ENCODE measurements around the gene CNR1.
"Not testable (repeated sequence)": the region's sequence is repeated elsewhere in the genome, so short reads cannot be mapped to it uniquely, and the experiment has no call there.

Gene CNR1

DNA sequence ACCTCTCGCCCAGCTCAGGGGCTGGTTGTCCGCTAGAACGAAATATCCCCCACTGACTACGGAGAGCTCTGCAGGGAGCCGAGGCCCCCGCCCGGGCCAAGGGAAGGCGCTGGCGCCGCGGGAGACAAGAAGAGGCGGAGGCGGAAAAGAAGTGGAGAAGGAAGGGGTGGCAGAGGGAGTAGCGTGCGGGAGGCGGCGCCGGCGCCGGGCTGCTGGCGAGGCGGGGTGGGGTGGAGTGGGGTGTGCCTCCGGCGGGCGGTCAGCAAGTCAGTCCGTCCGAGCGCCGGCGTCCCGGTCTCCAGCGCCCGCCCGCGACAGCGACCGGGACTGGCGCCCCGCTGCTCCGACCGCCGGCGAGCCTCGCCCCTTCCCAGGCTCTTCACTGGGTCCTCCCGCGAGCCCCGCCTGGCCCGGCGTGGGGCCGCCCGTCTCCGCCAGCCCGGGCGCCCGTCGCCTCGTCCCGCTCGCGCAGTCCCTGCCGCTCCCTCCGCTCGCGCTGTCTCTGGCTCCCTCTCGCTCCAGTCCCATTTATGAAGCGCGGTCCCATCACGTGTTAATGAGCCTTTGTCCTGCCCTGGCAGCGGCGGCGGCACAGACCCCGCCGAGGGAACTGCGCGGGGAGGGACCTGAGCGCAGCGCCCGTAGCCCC is at the start of gene CNR1:
TSS of gene CNR1 (minus strand) at position 504 of the 649 bp plus-strand sequence. CDS start 21,073 bp downstream, outside the sequence.
- DNase-seq = peak; percentile 40

- DNase-seq = no peak
Measured at GRCh38 chr6:88211446-88211845, 45.3 kb upstream of the CNR1 start.

DNA sequence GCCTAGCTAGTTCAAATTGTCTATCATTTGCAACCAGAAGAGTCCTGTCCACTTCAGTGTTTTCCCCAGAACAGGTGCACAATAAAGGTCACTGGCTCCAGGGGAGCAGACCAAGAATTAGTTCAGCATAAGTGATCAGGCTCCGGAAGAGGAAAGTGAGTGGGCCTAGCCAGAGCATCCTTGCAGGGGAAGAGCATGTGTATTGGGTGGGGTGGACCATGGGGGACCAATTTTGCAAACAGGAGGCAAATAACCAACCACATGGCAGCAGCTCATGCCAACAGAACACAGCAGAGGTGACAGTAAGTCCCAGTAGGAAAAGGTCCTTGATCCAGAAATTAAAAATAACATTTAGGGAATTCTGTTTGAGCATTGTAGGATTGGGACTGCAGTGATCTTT is 43.2 kb upstream of the CNR1 start:
- no peak for DNase-seq

GRCh38 chr6:88208726-88209125 is 42.6 kb upstream of the CNR1 start:
- no peak for DNase-seq

- DNase-seq = not testable (repeated sequence)
Measured at GRCh38 chr6:88201734-88202133, 35.6 kb upstream of the CNR1 start.

- DNase-seq = no peak
Measured at GRCh38 chr6:88184921-88185320, 18.8 kb upstream of the CNR1 start.

DNA sequence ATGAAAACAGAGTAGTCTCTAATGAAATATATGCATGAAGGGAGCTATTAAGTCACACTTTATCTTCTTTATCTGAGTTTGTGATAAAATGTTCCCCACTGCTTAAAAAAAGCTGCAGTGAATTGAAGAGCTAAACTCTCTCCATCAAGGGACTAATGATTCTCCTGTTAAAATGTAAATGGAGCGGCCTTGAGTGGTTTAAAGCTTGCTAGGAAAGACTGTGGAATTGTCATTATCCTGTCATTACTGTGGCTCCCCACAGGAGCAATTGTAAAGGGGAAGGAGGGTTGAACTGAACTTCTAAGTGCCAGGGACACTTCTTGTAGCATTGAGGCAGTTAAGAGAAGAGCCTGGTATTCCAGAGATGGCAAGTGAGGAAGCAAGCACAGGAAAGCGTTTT is 17.3 kb upstream of the CNR1 start:
- no peak for DNase-seq

DNA sequence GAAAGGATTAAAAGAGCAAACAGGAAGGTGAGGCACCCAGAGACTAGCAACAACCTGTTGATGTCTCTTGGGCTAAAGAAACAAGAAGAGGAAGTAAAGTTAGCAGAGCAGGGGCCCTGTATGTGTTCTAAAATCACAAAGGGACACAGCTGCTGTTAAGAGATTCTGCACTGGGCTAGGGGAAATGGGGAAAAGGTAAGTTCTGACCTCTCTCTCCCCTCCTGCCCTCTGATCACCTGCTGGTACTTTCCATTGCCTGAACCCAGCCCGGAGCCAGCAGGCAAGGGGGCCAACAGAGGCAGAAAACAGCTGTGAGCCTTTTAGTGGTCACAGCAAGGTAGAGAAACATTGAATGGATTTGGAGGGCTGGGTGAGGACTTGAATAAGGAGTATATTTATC is 13.5 kb upstream of the CNR1 start:
- DNase-seq = peak; percentile 46

DNA sequence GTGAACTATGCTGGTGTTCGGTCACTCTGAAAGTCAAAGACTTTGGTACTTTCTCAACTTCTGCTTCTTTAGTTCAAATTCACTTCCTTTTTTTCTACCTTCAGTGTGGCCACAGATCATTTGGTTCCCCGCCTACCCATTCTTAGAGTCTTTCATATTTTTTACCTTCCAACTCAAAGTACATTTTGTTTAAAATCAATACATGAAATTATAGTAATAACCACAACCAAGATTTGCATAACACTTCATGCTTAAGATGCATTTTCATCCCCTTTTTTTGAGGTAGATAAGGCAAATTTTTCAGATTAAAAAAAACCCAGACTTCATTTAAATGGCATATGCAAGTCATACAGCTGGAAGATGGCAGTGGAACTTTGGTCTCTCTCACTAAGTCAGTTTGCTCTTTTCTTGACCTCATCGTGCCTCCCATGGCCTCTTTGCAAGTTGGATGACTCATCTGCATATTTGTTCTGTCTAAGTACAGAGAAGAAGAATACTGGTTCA is 11.9 kb upstream of the CNR1 start:
- no peak for DNase-seq

DNA sequence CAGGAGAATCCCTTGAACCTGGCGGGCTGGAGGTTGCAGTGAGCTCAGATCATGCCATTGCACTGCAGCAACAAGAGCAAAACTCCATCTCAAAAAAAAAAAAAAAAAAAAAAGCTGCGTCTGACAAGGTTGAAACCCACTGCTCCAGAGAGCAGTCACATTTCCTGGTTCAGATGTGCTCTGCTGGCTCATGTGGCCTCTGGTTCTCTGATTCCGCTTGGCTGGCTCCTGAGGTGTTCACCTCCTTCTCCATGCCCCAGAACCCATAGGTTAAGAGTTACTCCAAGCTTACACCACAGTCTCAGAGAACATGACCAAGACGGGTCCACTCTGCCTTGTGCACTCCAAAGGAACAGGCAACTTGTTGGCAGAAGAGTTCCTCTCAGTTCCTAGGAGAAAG is 8.8 kb upstream of the CNR1 start:
- no peak for DNase-seq

DNA sequence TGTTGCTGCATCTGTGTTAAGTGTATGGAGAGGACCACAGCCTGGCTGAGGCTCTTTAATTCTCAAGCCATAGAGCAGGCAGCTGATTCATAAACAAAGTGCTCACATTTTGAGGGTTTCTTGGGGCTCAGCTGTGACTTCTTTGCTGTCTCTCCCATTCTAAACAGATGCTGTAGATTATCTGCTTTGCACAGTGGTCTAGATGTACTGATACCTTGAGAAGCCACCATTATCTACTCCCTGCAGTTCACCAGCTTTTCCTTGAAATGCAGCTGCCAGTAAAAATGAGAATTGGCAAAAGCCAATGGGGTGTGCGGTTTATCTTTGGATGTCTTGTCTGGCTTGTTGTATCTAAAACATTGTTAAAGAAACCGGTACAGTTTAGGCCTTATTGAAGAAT is 5.2 kb upstream of the CNR1 start:
- no peak for DNase-seq

GRCh38 chr6:88168362-88168761 is 2.2 kb upstream of the CNR1 start:
- DNase-seq = no peak

DNA sequence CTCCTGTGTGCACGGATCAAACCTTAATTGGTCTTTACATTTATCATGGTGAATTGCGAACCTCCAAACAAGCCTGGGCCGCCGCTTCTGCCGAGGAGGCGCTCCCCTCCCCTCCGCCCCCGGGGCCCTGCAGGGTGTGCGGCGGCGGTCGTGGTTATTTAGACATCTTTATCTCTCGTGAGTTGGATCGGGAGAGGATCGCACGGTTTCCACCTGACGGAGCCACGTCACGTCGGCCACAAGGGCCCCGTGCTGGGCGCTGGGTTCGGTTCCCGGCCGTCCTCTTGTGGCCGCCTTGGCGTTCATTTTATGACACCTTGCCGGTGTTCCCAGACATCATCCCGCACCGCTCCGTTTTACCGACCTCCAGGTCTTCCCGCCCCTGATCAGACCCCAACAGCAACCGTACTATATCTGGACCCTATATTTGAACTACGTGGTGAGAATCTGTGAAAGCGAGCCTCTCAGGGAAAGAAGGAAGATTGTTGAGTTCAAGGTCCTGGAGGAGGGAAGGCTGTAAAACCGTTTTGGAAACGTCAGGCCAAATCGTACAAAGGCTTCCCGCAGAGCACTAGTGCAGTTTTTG is 1.3 kb upstream of the CNR1 start:
- no peak for DNase-seq

DNA sequence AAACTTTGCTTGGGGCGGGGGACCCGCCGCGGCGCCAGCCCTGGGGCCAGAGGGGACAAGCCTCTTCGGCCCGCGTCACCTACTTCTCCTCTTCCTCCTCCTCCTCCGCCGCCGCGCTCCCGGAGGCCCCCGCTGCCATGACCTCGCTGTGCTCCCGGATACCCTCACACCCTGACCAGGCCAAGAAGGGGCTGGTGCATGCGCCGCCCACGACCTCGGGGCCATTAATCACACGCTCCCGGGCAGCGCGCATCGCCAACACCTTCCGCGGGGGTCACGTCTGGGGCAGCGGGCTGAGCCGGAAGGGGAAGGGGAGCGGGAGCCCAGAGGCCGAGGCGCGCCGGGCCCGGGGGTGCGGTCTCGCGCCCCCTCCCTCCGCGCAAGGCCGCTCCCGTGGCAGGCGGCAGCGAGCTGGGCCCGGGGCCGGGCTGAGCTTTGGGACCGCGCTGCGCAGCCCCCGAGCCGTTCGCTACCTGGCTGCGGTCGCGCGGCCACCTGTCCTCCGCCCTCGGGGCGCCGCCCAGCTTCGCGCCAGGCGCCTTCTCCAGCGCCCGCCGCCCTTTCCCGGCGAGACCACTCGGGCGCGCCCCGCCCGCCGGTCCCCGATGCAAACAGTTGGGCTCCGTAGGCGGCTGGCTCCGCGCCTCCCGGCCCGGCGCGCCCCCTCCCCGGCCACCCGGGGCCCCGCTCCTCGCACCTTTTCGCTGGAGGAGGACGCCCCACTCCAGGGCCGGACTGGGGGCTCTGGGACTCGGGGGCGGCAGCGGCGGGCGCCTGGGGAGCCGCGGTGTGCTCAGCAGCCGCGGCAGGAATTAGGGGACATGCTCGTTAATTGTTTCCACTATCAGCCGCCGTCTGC is 575 bp upstream of the CNR1 start:
- DNase-seq = no peak

GRCh38 chr6:88165087-88165843 is 882 bp downstream of the CNR1 start:
- DNase-seq = no peak

GRCh38 chr6:88164061-88164460 is 2.1 kb downstream of the CNR1 start:
- DNase-seq = no peak

DNA sequence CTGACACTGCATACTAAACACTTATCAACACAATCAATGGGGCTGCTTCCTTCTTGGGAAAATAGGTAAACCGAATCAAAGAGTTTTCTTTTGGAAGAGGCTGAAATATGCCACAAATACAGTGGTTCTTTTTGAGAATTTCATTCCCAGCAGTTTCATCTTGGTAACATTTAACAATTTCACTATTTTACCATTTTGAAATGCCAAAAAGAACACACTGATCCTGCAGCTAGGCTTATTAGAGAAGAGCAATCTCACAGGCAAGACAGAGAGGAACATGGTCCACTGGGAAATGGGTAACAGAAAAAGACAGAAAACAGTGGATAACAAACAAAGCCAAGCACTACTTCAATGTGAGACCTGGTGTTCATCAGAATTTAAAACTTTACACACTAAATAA is 2.5 kb downstream of the CNR1 start:
- DNase-seq = no peak

- no peak for DNase-seq
Measured at GRCh38 chr6:88161940-88162339, 4.2 kb downstream of the CNR1 start.

GRCh38 chr6:88157106-88157505 is 9.0 kb downstream of the CNR1 start:
- no peak for DNase-seq

- no peak for DNase-seq
Measured at GRCh38 chr6:88145298-88145963, 20.7 kb downstream of the CNR1 start.

DNA sequence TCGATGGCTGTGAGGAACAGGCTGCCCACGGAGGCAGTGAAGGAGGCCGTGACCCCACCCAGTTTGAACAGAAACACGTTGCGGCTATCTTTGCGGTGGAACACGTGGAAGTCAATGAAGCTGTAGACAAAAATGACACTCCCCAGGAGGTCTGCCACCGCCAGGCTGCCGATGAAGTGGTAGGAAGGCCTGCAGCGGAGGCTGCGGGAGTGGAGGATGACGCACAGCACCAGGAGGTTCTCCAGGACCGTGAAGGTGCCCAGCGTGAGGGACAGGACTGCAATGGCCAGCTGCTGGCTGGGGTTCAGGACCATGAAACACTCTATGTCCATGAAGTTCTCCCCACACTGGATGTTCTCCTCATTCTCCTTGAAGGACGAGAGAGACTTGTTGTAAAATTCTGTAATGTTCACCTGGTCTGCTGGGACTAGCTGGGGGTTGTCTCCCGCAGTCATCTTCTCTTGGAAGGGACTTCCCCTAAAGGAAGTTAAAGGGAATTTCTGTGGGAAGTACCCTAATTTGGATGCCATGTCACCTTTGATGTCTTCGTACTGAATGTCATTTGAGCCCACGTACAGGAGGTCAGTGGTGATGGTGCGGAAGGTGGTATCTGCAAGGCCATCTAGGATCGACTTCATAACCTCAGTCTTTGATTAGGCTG is 21.4 kb downstream of the CNR1 start:
- DNase-seq = no peak

All from CD4-positive, alpha-beta T cell treated with Interleukin-15 for 1 hour (primary cell).